Kidney (tissue), 14 donors: Measurements from ENCODE around the gene MLLT6. TPM values are rescaled to one million over a fixed set of nuclear protein-coding genes. Genes with fewer than 3 reads are reported as not detected.

Experiments
- DNase-seq, 5 donors: peaks; one replicate each; pipeline ENCODE4 v3.0.0-alpha.2; 2013 to 2020
- FAIRE-seq: peaks from 2 replicates; lab custom pipeline; 2012; peaks lifted over from hg19 to GRCh38; lab: Jason Lieb, UNC
- H3K27ac ChIP-seq, 2 donors: one replicate each; pipeline ENCODE4 v1.7.0; 2013; ENCODE audit warnings: low read depth in 2 of 2, low read length in 2 of 2, inconsistent platforms in 1 of 2
- H3K27me3 ChIP-seq: one replicate; pipeline ENCODE4 v1.7.1; 2013; ENCODE audit warnings: low read length, inconsistent platforms; ENCODE audit not compliant: control insufficient read depth, insufficient read depth
- H3K36me3 ChIP-seq, 3 donors: one replicate each; pipeline versions ENCODE4 v1.7.0 to v1.7.1; 2013; ENCODE audit warnings: low read length in 3 of 3, control low read depth in 1 of 3, inconsistent platforms in 1 of 3; ENCODE audit not compliant: insufficient read depth in 3 of 3, control insufficient read depth in 2 of 3
- H3K4me1 ChIP-seq, 3 donors: one replicate each; pipeline versions ENCODE4 v1.7.0 to v1.7.1; 2013; ENCODE audit warnings: low read length in 3 of 3, inconsistent platforms in 1 of 3, low read depth in 1 of 3; ENCODE audit not compliant: control insufficient read depth in 2 of 3, insufficient read depth in 2 of 3
- H3K4me3 ChIP-seq, 3 donors: one replicate each; pipeline versions ENCODE4 v1.7.0 to v1.8.1; 2013; ENCODE audit warnings: low read length in 3 of 3, control low read depth in 1 of 3, inconsistent platforms in 1 of 3
- H3K9ac ChIP-seq, 3 donors: one replicate each; pipeline versions ENCODE4 v1.7.0 to v1.7.1; 2013; ENCODE audit warnings: low read length in 3 of 3, control low read depth in 1 of 3, inconsistent platforms in 1 of 3
- H3K9me3 ChIP-seq, 3 donors: one replicate each; pipeline versions ENCODE4 v1.7.0 to v1.7.1; 2013; ENCODE audit warnings: low read length in 3 of 3, control low read depth in 1 of 3, inconsistent platforms in 1 of 3; ENCODE audit not compliant: control insufficient read depth in 2 of 3, insufficient read depth in 1 of 3
- intact Hi-C: fragments of 100-400 bp; cut with DNase I; formaldehyde crosslinking; loops from one replicate; pipeline ENCODE4 v1.11.1; 2022
- polyA plus RNA-seq: library from polyadenylated mRNA; stranded (reverse); fragments of 350-450 nt; fragmentation: Illumina TruSeq; extraction: RNeasy Lipid Tissue Mini Kit (QIAGEN cat#74804); gene quantifications from one replicate; pipeline ENCODE4 v1.2.3, GENCODE V29; 2014; ENCODE audit warnings: low read depth, low replicate concordance; ENCODE audit not compliant: insufficient read depth
- total RNA-seq: library from RNA; stranded (reverse); fragmentation: NEBNext Ultra II Directional; extraction: Animal tissue kit (Norgen Biotek cat#: 25700); gene quantifications from one replicate; pipeline ENCODE4 v1.2.1, GENCODE V29; 2021
- TF ChIP-seq, protein P1 (sequence below): IDR thresholded peaks from 3 replicates; pipeline ENCODE4 v1.5.1; 2012; ENCODE audit warnings: mild to moderate bottlenecking, moderate library complexity, borderline replicate concordance; ENCODE audit not compliant: insufficient read depth; ENCODE audit errors: extremely low read depth
- donor health status: control.
- donor health status: control.
- donor health status: control.
- donor health status: control.
- donor health status: control.
- donor health status: DM: yes; HTN: yes; CAD: no.
- donor health status: Normal renal cell carcinoma (clear cell type).

The MLLT6 gene
- total and polyA plus RNA-seq, 2 donors from 2014 or later: 34.3 to 199 TPM

DNA sequence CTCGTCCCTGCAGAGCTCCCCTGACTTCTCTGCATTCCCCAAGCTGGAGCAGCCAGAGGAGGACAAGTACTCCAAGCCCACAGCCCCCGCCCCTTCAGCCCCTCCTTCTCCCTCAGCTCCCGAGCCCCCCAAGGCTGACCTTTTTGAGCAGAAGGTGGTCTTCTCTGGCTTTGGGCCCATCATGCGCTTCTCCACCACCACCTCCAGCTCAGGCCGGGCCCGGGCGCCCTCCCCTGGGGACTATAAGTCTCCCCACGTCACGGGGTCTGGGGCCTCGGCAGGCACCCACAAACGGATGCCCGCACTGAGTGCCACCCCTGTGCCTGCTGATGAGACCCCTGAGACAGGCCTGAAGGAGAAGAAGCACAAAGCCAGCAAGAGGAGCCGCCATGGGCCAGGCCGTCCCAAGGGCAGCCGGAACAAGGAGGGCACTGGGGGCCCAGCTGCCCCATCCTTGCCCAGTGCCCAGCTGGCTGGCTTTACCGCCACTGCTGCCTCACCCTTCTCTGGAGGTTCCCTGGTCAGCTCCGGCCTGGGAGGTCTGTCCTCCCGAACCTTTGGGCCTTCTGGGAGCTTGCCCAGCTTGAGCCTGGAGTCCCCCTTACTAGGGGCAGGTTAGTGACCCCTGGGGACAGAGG, 11.4 kb downstream of the MLLT6 start:
- TF ChIP-seq, protein P1, sequence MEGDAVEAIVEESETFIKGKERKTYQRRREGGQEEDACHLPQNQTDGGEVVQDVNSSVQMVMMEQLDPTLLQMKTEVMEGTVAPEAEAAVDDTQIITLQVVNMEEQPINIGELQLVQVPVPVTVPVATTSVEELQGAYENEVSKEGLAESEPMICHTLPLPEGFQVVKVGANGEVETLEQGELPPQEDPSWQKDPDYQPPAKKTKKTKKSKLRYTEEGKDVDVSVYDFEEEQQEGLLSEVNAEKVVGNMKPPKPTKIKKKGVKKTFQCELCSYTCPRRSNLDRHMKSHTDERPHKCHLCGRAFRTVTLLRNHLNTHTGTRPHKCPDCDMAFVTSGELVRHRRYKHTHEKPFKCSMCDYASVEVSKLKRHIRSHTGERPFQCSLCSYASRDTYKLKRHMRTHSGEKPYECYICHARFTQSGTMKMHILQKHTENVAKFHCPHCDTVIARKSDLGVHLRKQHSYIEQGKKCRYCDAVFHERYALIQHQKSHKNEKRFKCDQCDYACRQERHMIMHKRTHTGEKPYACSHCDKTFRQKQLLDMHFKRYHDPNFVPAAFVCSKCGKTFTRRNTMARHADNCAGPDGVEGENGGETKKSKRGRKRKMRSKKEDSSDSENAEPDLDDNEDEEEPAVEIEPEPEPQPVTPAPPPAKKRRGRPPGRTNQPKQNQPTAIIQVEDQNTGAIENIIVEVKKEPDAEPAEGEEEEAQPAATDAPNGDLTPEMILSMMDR: no peak
- H3K36me3 ChIP-seq: peaks cover 3 to 54% (median 30%) of the 10 kb centered on the region in 3 donors
- H3K4me3 ChIP-seq: no peak overlapping the region
- DNase-seq: peak in 1 of 5 donors; percentile 29
- H3K4me1 ChIP-seq: no peaks in the 10 kb centered on the region
- H3K27me3 ChIP-seq: no peaks in the 10 kb centered on the region
- intact Hi-C loops: no loop called here
- H3K9me3 ChIP-seq: no peaks in the 10 kb centered on the region
- FAIRE-seq: no peak
- no peak overlapping the region for H3K27ac ChIP-seq
- no peak overlapping the region for H3K9ac ChIP-seq

DNA sequence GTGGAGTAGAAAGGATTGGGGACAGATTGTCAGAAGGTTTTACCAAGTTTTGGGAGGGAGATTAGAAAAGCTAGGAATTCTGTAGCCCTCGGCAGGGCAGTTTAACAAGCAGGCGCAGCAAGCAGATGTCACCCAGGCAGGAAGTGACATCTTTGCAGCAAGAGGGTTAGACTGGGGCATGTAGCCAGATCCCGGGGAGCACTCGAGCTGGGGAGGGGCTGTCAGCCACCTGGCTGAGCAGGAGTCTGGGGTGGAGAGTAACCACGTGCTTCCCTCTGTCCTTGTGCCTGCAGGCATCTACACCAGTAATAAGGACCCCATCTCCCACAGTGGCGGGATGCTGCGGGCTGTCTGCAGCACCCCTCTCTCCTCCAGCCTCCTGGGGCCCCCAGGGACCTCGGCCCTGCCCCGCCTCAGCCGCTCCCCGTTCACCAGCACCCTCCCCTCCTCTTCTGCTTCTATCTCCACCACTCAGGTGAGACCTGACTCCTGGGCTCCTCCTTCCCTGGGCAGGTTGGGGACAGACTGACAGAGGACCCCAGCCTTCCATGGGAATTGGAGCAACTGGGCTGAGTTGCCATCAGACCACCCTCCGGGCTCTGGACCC, 12.2 kb downstream of the MLLT6 start:
- FAIRE-seq (no peak), DNase-seq (peak in 1 of 5 donors; percentile 42)
- no peaks in the 10 kb centered on the region for H3K9me3 ChIP-seq
- H3K4me1 ChIP-seq: no peaks in the 10 kb centered on the region
- peaks cover 3 to 52% (median 26%) of the 10 kb centered on the region in 3 donors for H3K36me3 ChIP-seq
- H3K27me3 ChIP-seq: no peaks in the 10 kb centered on the region
- H3K9ac ChIP-seq: no peak overlapping the region
- no peak overlapping the region for H3K4me3 ChIP-seq
- H3K27ac ChIP-seq: no peak overlapping the region
- TF ChIP-seq, protein P1: no peak
- intact Hi-C loops: no loop called here

DNA sequence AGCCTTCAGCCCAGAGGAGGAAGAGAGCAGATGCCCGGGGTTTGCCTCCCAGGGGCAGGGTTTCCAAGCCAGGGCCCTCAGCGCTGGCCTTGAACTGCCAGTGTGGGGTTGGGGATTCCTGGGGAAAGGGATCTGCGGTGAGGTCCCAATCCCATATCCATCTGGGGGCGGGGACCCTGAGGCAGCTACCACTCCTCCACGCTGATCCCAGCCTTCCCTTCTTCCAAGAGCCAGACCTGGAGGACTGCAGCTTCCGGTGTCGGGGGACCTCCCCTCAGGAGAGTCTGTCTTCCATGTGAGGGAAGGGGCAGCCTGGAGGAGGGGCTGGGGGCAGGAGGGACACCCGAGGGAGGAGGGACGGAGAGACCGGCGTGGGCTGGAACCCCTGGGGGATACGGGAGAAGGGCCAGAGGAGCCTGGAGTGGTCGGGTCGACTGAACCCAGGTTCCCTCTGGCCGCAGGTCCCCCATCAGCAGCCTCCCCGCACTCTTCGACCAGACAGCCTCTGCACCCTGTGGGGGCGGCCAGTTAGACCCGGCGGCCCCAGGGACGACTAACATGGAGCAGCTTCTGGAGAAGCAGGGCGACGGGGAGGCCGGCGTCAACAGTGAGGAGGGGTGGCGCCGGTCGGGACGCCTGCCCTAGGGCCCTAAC, 14.3 kb downstream of the MLLT6 start:
- no peak for FAIRE-seq

More for the DNA sequence above, 14.3 kb downstream of the MLLT6 start:
- no peaks in the 10 kb centered on the region for H3K27me3 ChIP-seq
- TF ChIP-seq, protein P1: no peak
- peaks cover 3 to 42% (median 17%) of the 10 kb centered on the region in 3 donors for H3K36me3 ChIP-seq
- H3K27ac ChIP-seq: no peak overlapping the region
- no peaks in the 10 kb centered on the region for H3K9me3 ChIP-seq
- intact Hi-C loops: no loop called here
- DNase-seq: peak in 1 of 5 donors; percentile 62
- H3K4me1 ChIP-seq: no peaks in the 10 kb centered on the region
- H3K9ac ChIP-seq: no peak overlapping the region
- H3K4me3 ChIP-seq: no peak overlapping the region
